Measurements from ENCODE around the gene RMRP.

Gene RMRP

DNA sequence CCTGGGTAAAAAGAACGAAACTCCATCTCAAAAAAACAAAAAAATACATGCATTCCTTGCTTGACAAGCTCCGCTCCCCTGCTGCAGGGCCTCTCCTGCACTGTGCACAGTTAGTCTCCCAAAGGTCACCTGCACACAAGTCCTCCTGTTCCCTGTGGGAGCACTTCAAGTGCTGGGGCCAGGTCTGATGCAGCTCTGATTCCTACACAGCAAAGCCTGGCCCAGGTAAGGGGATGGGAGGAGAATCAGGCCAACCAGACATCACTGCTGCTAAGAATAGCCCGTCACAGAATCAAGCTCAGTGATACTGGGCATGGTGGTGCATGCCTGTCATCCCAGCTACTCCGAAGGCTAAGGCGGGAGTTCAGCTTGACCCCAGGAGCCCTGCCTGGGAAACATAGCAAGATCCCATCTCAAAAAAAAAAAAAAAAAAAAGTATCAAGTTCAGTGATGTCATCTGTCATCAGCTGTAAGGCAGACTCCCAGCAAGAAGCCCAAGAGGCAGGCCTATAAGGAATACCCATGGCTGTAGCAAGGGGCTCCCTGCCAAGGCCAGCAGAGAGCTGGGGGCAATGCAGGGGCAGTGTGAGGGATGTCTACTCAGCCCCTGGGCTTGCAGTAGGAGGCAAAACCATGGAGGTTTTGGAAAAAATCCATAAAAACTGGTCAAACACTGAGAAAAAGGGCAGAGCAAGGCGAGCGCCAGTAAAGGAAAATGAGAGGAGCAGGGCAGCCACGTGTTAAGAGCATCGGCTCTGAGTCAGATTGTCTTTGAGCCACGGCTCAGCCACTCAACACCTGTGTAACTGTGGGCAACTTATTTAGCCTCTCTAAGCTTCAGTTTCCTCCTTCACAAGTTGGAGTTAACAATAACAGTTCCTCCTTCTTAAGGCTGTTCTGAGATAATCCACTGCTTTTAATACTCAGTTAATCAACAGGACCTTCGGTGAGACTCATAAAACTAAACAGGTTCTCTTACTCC lies 28.7 kb upstream of the RMRP start:
- DNase-seq = no peak

DNA sequence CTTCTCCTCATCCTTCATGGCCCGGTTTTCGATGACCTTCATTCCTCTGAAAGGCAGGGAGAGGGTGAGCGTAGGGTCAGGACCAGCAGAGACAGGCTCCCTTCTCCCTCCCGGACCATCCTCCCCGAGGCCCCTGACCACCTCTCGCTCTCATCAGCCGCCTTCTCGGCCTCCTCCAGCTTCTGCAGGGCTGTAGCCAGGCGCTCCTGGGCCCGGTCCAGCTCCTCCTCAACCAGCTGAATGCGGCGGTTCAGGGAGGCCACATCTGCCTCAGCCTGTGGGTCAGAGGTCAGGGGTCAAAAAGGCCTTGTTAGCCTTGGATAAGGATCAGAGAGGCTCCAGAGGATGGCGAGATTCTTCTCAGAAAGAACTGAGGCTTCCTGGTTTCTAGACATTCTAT lies 27.7 kb upstream of the RMRP start:
- no peak for DNase-seq

DNA sequence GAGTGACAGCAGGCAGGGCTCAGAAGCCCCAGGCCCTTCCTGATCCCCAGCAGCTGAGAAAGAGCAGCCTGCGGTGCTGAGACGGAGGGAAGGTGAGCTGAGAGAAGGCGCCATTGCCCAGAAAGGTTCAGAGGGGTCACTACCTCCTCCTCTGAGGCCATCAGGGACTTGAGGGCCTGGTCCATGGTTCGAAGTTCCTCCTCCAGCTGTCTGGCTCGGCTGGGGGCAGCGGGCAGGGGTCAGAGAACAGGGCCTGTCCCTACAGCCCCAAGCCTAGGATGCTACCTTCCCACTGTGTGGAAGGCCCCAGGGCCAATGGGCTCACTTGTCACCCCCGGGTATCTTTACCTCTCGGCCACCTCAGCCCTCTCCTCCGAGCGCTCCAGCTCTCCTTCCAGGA lies 27.1 kb upstream of the RMRP start:
- no peak for DNase-seq

DNA sequence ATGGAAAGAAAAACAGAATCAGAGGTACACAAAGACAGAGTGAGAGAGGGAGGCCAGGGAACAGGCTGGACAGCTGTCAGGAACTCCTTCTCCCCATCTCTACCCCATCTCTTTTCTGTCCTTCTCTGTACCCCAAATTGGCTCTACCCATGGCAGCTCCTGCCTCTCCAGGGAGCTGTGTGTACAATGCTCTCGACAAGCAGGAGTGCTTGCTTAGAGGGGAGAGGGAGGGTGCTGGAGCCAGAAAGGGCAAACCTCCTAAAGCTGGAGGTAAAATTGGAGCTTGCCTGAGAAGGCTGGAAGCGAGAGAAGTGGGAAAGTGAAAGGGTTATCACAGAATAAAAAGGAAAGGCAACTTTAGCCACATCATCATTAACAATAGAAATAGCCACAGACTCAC lies 25.5 kb upstream of the RMRP start:
- DNase-seq = no peak

- DNase-seq = no peak
Observed at GRCh38 chr9:35682520-35683315, 24.9 kb upstream of the RMRP start.

GRCh38 chr9:35682051-35682450 lies 24.2 kb upstream of the RMRP start:
- no peak for DNase-seq

- no peak for DNase-seq
Observed at GRCh38 chr9:35681341-35682002, 23.7 kb upstream of the RMRP start.

DNA sequence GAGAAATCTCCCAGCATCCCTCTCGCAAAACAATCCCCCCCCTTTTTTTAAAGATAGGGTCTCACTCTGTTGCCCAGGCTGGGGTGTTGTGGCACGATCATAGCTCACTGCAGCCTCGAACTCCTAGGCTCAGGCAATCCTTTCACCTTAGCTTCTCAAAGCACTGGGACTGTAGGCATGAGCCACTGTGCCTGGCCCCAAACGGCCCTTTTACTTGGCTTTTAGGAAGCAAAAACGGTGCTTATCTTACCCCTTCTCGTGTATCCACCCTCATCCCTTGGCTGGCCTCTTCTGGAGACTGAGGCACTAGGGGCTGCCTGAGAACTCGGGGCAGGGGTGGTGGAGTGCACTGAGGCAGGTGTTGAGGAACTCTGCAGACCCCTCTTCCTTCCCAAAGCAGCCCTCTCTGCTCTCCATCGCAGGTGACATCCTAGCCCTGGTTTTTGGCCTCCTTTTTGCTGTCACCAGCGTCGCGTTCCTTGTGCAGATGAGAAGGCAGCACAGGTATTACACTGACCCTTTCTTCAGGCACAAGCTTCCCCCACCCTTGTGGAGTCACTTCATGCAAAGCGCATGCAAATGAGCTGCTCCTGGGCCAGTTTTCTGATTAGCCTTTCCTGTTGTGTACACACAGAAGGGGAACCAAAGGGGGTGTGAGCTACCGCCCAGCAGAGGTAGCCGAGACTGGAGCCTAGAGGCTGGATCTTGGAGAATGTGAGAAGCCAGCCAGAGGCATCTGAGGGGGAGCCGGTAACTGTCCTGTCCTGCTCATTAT lies 22.7 kb upstream of the RMRP start:
- DNase-seq = no peak

DNA sequence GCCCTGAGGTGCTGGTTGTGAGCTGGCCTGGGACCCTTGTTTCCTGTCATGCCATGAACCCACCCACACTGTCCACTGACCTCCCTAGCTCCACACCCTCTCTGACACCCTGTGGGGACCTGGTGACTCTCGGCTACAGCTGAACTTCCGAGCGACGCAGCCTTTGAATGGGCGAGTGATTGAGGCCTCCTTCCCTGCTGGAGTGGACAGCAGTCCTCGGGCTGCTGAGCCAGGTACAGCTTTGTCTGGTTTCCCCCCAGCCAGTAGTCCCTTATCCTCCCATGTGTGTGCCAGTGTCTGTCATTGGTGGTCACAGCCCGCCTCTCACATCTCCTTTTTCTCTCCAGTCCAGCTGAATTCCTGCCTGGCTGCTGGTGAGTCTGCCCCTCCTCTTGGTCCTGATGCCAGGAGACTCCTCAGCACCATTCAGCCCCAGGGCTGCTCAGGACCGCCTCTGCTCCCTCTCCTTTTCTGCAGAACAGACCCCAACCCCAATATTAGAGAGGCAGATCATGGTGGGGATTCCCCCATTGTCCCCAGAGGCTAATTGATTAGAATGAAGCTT lies 22.0 kb upstream of the RMRP start:
- no peak for DNase-seq

DNA sequence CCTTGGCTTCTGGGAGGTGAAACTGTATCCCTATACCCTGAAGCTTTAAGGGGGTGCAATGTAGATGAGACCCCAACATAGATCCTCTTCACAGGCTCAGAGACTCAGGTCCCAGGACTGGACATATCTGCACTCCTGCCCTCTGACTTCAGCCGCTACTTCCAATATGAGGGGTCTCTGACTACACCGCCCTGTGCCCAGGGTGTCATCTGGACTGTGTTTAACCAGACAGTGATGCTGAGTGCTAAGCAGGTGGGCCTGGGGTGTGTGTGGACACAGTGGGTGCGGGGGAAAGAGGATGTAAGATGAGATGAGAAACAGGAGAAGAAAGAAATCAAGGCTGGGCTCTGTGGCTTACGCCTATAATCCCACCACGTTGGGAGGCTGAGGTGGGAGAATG lies 21.3 kb upstream of the RMRP start:
- no peak for DNase-seq

DNA sequence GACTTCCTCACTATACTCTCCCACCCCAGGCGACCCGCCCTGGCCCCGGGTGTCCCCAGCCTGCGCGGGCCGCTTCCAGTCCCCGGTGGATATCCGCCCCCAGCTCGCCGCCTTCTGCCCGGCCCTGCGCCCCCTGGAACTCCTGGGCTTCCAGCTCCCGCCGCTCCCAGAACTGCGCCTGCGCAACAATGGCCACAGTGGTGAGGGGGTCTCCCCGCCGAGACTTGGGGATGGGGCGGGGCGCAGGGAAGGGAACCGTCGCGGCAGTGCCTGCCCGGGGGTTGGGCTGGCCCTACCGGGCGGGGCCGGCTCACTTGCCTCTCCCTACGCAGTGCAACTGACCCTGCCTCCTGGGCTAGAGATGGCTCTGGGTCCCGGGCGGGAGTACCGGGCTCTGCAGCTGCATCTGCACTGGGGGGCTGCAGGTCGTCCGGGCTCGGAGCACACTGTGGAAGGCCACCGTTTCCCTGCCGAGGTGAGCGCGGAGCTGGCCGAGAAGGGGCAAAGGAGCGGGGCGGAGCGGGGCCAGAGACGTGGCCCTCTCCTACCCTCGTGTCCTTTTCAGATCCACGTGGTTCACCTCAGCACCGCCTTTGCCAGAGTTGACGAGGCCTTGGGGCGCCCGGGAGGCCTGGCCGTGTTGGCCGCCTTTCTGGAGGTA lies 18.0 kb upstream of the RMRP start:
- DNase-seq = no peak

DNA sequence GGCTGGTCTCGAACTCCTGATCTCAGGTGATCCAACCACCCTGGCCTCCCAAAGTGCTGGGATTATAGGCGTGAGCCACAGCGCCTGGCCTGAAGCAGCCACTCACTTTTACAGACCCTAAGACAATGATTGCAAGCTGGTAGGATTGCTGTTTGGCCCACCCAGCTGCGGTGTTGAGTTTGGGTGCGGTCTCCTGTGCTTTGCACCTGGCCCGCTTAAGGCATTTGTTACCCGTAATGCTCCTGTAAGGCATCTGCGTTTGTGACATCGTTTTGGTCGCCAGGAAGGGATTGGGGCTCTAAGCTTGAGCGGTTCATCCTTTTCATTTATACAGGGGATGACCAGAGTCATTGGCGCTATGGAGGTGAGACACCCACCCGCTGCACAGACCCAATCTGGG lies 17.4 kb upstream of the RMRP start:
- DNase-seq = no peak

DNA sequence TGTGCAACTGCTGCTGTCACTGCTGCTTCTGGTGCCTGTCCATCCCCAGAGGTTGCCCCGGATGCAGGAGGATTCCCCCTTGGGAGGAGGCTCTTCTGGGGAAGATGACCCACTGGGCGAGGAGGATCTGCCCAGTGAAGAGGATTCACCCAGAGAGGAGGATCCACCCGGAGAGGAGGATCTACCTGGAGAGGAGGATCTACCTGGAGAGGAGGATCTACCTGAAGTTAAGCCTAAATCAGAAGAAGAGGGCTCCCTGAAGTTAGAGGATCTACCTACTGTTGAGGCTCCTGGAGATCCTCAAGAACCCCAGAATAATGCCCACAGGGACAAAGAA lies 16.2 kb upstream of the RMRP start:
- DNase-seq = no peak

DNA sequence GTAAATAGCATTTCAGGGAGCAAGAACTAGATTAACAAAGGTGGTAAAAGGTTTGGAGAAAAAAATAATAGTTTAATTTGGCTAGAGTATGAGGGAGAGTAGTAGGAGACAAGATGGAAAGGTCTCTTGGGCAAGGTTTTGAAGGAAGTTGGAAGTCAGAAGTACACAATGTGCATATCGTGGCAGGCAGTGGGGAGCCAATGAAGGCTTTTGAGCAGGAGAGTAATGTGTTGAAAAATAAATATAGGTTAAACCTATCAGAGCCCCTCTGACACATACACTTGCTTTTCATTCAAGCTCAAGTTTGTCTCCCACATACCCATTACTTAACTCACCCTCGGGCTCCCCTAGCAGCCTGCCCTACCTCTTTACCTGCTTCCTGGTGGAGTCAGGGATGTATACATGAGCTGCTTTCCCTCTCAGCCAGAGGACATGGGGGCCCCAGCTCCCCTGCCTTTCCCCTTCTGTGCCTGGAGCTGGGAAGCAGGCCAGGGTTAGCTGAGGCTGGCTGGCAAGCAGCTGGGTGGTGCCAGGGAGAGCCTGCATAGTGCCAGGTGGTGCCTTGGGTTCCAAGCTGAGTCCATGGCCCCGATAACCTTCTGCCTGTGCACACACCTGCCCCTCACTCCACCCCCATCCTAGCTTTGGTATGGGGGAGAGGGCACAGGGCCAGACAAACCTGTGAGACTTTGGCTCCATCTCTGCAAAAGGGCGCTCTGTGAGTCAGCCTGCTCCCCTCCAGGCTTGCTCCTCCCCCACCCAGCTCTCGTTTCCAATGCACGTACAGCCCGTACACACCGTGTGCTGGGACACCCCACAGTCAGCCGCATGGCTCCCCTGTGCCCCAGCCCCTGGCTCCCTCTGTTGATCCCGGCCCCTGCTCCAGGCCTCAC lies 15.6 kb upstream of the RMRP start, which contains the start of gene CA9:
TSS of gene CA9 (plus strand) at position 797 of the 893 bp plus-strand sequence. CDS start at position 829, 32 bp downstream.
- no peak for DNase-seq

DNA sequence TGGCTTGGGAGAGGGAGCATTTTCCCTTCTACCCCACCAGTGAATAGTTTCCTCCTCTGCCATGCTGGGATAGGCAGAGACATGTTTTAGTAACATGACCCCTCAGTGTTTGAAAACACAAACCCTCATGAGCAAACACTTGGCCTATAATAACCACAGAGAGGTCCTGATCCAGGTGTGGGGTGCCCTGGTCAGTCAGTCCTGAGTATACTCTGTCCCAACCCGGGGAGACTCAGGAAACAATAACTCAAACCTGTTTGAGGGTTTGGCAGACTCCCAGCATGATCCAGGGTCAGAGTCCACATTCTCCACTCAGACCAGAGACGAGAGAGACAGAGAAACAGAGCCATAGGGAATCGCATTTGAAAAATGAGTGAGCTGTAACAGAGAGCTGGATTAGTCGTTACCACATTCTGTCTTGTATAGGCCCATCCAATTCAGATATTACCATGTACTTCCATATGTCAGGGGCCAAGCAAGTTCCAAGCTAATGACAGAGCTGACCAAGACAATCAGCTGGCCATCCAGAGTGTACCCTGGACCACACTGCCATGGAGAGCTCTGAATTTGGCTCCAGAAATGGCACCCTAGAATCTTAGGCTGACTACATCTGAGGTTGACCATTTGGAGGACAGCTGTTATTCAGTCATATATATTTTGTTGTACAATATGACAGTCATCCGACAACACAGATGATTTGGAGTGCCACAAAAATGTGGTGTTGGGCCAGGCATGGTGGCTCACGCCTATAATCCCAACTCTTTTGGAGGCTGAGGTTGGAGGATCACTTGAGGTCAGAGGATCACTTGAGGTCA lies 11.7 kb upstream of the RMRP start:
- DNase-seq = no peak

DNA sequence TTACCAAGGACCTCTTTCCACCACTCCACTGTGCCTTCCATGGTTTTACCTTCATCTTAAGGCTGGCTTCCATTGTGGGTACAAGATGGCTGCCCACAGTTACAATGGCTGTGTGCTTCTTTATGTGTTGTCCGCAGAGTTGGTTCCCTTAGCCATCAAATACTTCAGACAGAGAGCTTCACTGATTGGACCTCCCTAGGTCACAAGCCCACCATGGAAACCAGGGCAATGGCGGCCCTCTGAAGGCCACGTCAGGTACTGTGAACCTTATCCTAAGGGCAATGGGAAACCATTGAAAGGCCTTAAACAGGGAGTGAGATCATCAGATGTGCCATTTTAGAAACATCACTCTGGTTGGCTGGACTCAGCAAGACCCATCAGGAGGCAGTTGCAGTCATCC lies 10.1 kb upstream of the RMRP start:
- no peak for DNase-seq

DNA sequence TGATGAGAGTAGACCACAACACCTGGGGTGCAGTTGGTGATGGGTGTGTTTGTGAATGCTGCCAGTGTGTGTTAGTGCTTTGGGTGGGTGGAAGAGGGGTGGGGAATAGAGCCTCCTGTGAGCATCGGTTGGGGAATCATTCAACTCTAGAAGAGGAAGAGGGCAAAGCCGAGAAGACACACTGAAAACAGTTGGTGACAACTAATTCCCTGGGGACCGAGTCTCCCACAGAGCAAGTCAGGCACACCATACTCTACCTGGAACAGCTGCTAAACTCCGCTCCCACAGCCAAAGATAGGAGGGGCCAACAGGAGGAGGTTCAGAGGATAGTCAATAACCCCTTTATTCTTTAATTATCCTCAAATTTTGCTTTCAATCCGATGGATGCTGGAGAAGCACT lies 8.7 kb upstream of the RMRP start:
- no peak for DNase-seq

DNA sequence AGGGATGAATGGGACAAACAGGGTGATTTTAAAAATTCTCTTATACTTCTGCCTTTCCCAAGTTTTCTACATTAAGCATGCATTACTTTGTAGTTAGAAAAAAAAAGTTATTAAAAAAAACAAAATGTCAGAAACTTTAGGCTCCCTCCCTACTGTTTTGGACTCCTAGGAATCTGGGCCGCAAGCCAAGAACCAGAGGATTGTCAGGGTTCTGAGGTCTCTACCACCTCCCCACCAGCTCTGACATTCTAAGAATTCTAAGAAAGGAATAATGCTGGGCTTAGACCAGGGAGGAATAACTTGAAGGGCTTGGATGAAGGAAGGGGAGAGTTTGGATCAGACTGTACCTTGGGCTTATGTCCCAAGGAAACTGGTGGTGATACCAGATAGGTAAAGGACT lies 8.2 kb upstream of the RMRP start:
- no peak for DNase-seq

GRCh38 chr9:35665471-35665818 lies 7.6 kb upstream of the RMRP start:
- DNase-seq = no peak

Measured in activated T-cell treated with anti-CD3 and anti-CD28 coated beads for 4 hours (primary cell).